ENCODE measurements around the gene ALDH1A2.

The ALDH1A2 gene

GRCh38 chr15:57994221-57995049, 71.1 kb downstream of the ALDH1A2 start:
- no peak for DNase-seq

GRCh38 chr15:57993409-57994145, 71.9 kb downstream of the ALDH1A2 start:
- DNase-seq: no peak

- DNase-seq: no peak
Observed at GRCh38 chr15:57992761-57993355, 72.7 kb downstream of the ALDH1A2 start.

- no peak for DNase-seq
Observed at GRCh38 chr15:57973534-57973933, 92.0 kb downstream of the ALDH1A2 start.

GRCh38 chr15:57972864-57973263, 92.6 kb downstream of the ALDH1A2 start:
- no peak for DNase-seq

- no peak for DNase-seq
Observed at GRCh38 chr15:57969996-57970395, 95.5 kb downstream of the ALDH1A2 start.

- DNase-seq: no peak
Observed at GRCh38 chr15:57969355-57969754, 96.2 kb downstream of the ALDH1A2 start.

- no peak for DNase-seq
Observed at GRCh38 chr15:57962887-57963286, 102.6 kb downstream of the ALDH1A2 start.

GRCh38 chr15:57961919-57962318, 103.6 kb downstream of the ALDH1A2 start:
- DNase-seq: no peak

GRCh38 chr15:57957113-57957512, 108.4 kb downstream of the ALDH1A2 start:
- DNase-seq: no peak

GRCh38 chr15:57953874-57954273, 111.6 kb downstream of the ALDH1A2 start:
- no peak for DNase-seq

GRCh38 chr15:57951328-57951932, 114.1 kb downstream of the ALDH1A2 start:
- no peak for DNase-seq

- DNase-seq: no peak
Observed at GRCh38 chr15:57950381-57950946, 115.0 kb downstream of the ALDH1A2 start.

- DNase-seq: no peak
Observed at GRCh38 chr15:57949374-57949943, 116.1 kb downstream of the ALDH1A2 start.

GRCh38 chr15:57948351-57949289, 116.9 kb downstream of the ALDH1A2 start:
- no peak for DNase-seq

GRCh38 chr15:57947781-57948180, 117.7 kb downstream of the ALDH1A2 start:
- DNase-seq: no peak

- DNase-seq: no peak
Observed at GRCh38 chr15:57947282-57947681, 118.2 kb downstream of the ALDH1A2 start.

GRCh38 chr15:57946491-57947048, 118.9 kb downstream of the ALDH1A2 start:
- DNase-seq: no peak

- no peak for DNase-seq
Observed at GRCh38 chr15:57945616-57946015, 119.9 kb downstream of the ALDH1A2 start.

GRCh38 chr15:57943754-57944420, 121.6 kb downstream of the ALDH1A2 start:
- no peak for DNase-seq

Data from T-helper 1 cell (primary cell).